Smooth muscle cell (in vitro differentiated cells): ENCODE results near the gene ANTKMT. TPM values are rescaled to one million over a fixed set of nuclear protein-coding genes. Genes with fewer than 3 reads are reported as not detected.
"Not testable (repeated sequence)": the region's sequence is repeated elsewhere in the genome, so short reads cannot be mapped to it uniquely, and the experiment has no call there.

Experiments used
- DNase-seq: peaks from one replicate; lab custom pipeline; 2025; ENCODE audit not compliant: unreplicated experiment; lab: John Stamatoyannopoulos, UW
- H2AFZ ChIP-seq: fragments of 200-600 bp; sonication (generic); 2 replicates; pipeline ENCODE4 v1.6.0; 2016; ENCODE audit warnings: antibody characterized with exemption, low read depth, mild to moderate bottlenecking
- H3F3A ChIP-seq: fragments of 200-600 bp; sonication (generic); 2 replicates; pipeline ENCODE4 v1.6.0; 2017; ENCODE audit warnings: antibody characterized with exemption, low read depth
- H3K27ac ChIP-seq: fragments of 200-600 bp; sonication (generic); 2 replicates; pipeline ENCODE4 v1.5.1; 2016; ENCODE audit warnings: low read depth, mild to moderate bottlenecking
- H3K27me3 ChIP-seq: fragments of 200-600 bp; sonication (generic); 2 replicates; pipeline ENCODE4 v1.6.1; 2016; ENCODE audit warnings: low read depth, mild to moderate bottlenecking
- H3K36me3 ChIP-seq: fragments of 200-600 bp; sonication (generic); 2 replicates; pipeline ENCODE4 v1.5.1; 2016; ENCODE audit warnings: low read depth
- H3K4me1 ChIP-seq: fragments of 200-600 bp; sonication (generic); 2 replicates; pipeline ENCODE4 v1.5.1; 2016; ENCODE audit warnings: low read depth
- H3K4me2 ChIP-seq: fragments of 200-600 bp; sonication (generic); 2 replicates; pipeline ENCODE4 v1.6.0; 2016; ENCODE audit warnings: mild to moderate bottlenecking
- H3K4me3 ChIP-seq: fragments of 200-600 bp; sonication (generic); 2 replicates; pipeline ENCODE4 v1.5.1; 2016; ENCODE audit warnings: mild to moderate bottlenecking
- H3K79me2 ChIP-seq: fragments of 200-600 bp; sonication (generic); 2 replicates; pipeline ENCODE4 v1.6.0; 2016; ENCODE audit warnings: low read depth, mild to moderate bottlenecking
- H3K9ac ChIP-seq: fragments of 200-600 bp; sonication (generic); 2 replicates; pipeline ENCODE4 v1.6.0; 2016; ENCODE audit warnings: low read depth
- H3K9me3 ChIP-seq: fragments of 200-600 bp; sonication (generic); replicated peaks from 2 replicates; pipeline ENCODE4 v1.5.1; 2016; ENCODE audit warnings: low read depth
- H4K20me1 ChIP-seq: fragments of 200-600 bp; sonication (generic); 2 replicates; pipeline ENCODE4 v1.6.0; 2016; ENCODE audit warnings: low read depth
- WGBS: methylation state at CpG from one replicate; pipeline ENCODE4 v1.1.7; 2016; ENCODE audit warnings: low lambda C conversion rate; 5-methylcytosine and 5-hydroxymethylcytosine counted together
- polyA plus RNA-seq: library from polyadenylated mRNA; unstranded; fragments of >200 nt; fragmentation: Nextera tagmentation; extraction: Ambion mirVana; gene quantifications from 2 replicates; pipeline ENCODE4 v1.2.1, GENCODE V29; 2016
- total RNA-seq: library from RNA; depleted of rRNA; stranded (reverse); fragments of >200 nt; gene quantifications from 2 replicates; pipeline ENCODE4 v1.2.3, GENCODE V29; 2014
- TF ChIP-seq, protein P1 (sequence below): fragments of 200-600 bp; sonication (generic); IDR thresholded peaks from 2 replicates; pipeline ENCODE4 v1.5.1; 2017; ENCODE audit warnings: borderline replicate concordance, mild to moderate bottlenecking, antibody characterized with exemption; ENCODE audit not compliant: insufficient read depth, poor library complexity, severe bottlenecking

Gene ANTKMT
- total and polyA plus RNA-seq, 2 experiments from 2014 or later, result 15.6 to 39.8 TPM

DNA sequence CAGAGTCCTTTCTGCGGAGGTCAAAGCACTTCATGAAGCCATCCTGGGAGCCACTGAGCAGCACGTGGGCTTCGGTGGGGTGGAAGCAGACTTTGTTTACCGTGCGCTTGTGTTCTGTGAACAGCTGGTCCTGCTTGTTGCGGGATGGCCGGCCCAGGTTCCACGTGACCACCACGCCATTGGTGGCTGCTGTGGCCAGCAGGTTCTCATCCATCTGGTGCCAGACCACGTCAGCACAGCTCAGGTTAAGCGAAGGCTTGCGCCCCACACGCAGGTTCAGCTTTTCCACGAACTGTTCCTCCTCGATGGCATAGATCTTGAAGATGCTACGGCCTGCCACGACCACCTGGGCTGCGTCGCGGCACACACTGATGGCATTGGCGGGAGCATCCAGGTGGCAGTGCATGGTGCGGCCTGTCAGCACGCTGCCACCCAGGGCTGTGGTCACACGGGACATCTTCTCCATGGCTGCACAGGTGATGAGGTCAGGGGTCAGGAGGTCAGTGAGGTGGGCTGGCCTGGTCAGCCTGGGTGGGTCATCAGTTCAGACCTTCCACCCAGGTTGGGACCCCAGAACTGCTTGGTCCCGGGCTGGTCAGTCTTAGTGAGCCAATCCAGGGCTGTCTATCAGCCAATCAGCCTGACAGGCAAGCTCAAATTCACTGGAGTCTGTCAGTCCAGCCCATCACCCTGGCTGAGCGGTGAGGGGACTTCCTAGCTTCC lies 31.6 kb upstream of the ANTKMT start:
- Histone ChIP-seq H2AFZ (no peak overlapping the region), H3K27ac (peak overlapping the region; percentile 67), H3K79me2 (peaks cover 10% of the 10 kb centered on the region), H3K4me1 (peaks cover 6% of the 10 kb centered on the region), H4K20me1 (no peaks in the 10 kb centered on the region), H3K36me3 (no peaks in the 10 kb centered on the region), H3K9ac (peak overlapping the region; percentile 92), H3K9me3 (no peaks in the 10 kb centered on the region), H3K4me3 (peak overlapping the region; percentile 99), H3K27me3 (peaks cover 33% of the 10 kb centered on the region), H3K4me2 (peak overlapping the region; percentile 100), H3F3A (no peaks in the 10 kb centered on the region)
- TF ChIP-seq, protein P1, sequence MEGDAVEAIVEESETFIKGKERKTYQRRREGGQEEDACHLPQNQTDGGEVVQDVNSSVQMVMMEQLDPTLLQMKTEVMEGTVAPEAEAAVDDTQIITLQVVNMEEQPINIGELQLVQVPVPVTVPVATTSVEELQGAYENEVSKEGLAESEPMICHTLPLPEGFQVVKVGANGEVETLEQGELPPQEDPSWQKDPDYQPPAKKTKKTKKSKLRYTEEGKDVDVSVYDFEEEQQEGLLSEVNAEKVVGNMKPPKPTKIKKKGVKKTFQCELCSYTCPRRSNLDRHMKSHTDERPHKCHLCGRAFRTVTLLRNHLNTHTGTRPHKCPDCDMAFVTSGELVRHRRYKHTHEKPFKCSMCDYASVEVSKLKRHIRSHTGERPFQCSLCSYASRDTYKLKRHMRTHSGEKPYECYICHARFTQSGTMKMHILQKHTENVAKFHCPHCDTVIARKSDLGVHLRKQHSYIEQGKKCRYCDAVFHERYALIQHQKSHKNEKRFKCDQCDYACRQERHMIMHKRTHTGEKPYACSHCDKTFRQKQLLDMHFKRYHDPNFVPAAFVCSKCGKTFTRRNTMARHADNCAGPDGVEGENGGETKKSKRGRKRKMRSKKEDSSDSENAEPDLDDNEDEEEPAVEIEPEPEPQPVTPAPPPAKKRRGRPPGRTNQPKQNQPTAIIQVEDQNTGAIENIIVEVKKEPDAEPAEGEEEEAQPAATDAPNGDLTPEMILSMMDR, result no peak
- DNase-seq, result no peak
- WGBS, result 90% methylated on average over 26 of the region's 26 CpGs

DNA sequence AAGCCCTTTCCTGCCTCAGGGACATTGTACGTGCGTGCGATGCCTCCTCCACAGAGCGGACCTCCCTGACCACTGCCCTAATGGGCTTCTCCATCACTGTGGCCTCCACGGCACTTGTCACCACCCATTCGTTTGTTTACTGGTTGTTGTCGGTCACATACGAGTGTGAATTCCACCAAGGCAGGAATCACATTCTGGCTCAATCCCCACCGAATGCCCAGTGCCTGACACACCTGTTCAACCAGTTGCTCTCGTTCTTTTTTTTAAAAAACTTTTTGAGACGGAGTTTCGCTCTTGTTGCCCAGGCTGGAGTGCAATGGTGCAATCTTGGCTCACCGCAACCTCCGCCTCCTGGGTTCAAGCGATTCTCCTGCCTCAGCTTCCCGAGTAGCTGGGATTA lies 29.7 kb upstream of the ANTKMT start:
- H3K36me3 ChIP-seq, H4K20me1 ChIP-seq: not testable (repeated sequence)
- 92% methylated on average over 16 of the region's 16 CpGs for WGBS

DNA sequence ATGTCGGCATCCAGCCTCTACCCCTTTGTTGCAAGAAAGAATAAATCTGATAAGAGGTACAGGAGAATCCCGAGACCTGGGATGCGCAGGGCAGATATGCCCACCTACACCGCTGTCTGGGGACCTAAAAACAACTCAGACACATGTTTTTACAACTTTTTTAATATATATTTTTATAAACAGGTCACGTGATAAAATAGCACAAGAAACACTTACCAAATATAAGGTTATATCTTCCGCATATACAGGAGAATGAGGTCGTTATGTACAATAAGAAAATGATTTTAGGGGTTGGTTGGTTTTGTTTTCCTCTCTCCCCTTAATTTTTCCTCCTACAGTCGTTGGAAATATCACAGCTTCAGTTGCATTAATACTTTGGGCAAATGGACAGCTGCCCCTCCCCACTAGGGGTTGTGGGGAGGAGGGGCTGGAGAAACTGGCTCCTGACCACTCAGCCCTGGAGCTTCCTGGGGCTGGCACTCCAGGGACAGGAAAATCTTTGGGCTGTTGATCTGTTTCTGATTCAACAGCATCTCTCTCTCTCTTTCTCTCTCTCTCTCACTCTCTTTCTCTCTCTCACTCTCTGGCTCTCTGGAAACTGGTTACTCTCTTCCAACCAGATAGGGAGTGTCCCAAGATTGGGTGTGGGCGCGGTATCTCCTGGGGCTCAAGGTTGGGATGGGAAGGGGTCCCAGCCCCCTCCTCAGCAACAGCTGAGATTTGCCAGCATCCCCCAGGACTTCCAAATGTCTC lies 28.4 kb upstream of the ANTKMT start:
- DNase-seq, result no peak
- H3K9ac ChIP-seq, result no peak overlapping the region
- no peak overlapping the region for H2AFZ ChIP-seq
- 77% methylated on average over 10 of the region's 10 CpGs for WGBS
- H3K36me3 ChIP-seq, result no peaks in the 10 kb centered on the region
- TF ChIP-seq, protein P1, result no peak
- H3K27me3 ChIP-seq, result peaks cover 58% of the 10 kb centered on the region
- no peak overlapping the region for H3K27ac ChIP-seq
- H3K4me2 ChIP-seq, result no peak overlapping the region
- H3K79me2 ChIP-seq, result peaks cover 10% of the 10 kb centered on the region
- H3K4me3 ChIP-seq, result no peak overlapping the region
- no peaks in the 10 kb centered on the region for H4K20me1 ChIP-seq
- H3K9me3 ChIP-seq, result no peaks in the 10 kb centered on the region
- no peaks in the 10 kb centered on the region for H3F3A ChIP-seq
- peaks cover 12% of the 10 kb centered on the region for H3K4me1 ChIP-seq

More for the DNA sequence above, 29.7 kb upstream of the ANTKMT start:
- H3F3A ChIP-seq, H3K4me2 ChIP-seq, H3K27ac ChIP-seq, DNase-seq, H3K9ac ChIP-seq, H3K9me3 ChIP-seq, H2AFZ ChIP-seq, H3K4me3 ChIP-seq: not testable (repeated sequence)
- Histone ChIP-seq H3K27me3 (peaks cover 50% of the 10 kb centered on the region), H3K79me2 (peaks cover 10% of the 10 kb centered on the region), H3K4me1 (peaks cover 12% of the 10 kb centered on the region)

DNA sequence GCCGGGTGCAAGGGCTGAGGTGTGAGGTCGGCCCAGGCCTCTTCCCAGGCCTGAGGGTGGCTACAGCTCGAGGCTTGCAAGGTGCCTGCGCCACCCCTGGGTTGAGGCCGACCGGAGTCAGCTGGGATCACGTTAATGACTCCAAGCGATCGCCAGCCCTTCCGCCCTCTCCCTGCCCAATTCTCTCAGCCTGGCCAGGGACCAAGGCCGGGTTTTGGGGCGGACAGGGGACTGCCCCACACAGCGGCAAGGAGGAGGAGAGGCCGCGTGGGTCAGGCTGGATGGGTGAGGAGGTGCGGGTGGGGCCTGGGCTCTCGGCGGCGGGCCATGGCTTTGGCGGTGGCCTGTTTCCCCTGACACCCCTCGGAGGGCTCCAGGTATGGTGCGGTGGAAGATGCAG lies 27.6 kb upstream of the ANTKMT start:
- H4K20me1 ChIP-seq, result no peaks in the 10 kb centered on the region
- DNase-seq, result no peak
- H3K27me3 ChIP-seq, result peaks cover 62% of the 10 kb centered on the region
- no peaks in the 10 kb centered on the region for H3K36me3 ChIP-seq
- TF ChIP-seq, protein P1, result no peak
- H3K4me3 ChIP-seq, result no peak overlapping the region
- no peak overlapping the region for H3K9ac ChIP-seq
- peaks cover 10% of the 10 kb centered on the region for H3K79me2 ChIP-seq
- peaks cover 12% of the 10 kb centered on the region for H3K4me1 ChIP-seq
- no peaks in the 10 kb centered on the region for H3F3A ChIP-seq
- 57% methylated on average over 19 of the region's 22 CpGs for WGBS
- H2AFZ ChIP-seq, result no peak overlapping the region
- no peak overlapping the region for H3K4me2 ChIP-seq
- no peak overlapping the region for H3K27ac ChIP-seq
- no peaks in the 10 kb centered on the region for H3K9me3 ChIP-seq
